SK-N-SH (cell line): ENCODE data around the gene JMJD8. TPM values are rescaled to one million over a fixed set of nuclear protein-coding genes. Genes with fewer than 3 reads are reported as not detected.

ENCODE experiments used
- CTCF ChIA-PET: fragments of 300-600, 350-600 bp; formaldehyde crosslinking; extraction: SDS; loops from one replicate; lab custom pipeline; 2021; lab: Yijun Ruan, JAX
- POLR2A ChIA-PET: fragments of 350-600 bp; sonication (Branson Sonifier 250); formaldehyde crosslinking; extraction: SDS; loops from one replicate; lab custom pipeline; 2020; ENCODE audit warnings: antibody characterized with exemption, inconsistent platforms; lab: Yijun Ruan, JAX
- DNase-seq: peaks from one replicate; pipeline ENCODE4 v3.0.0; 2012
- H2AFZ ChIP-seq: fragments of 200-600 bp; sonication (generic); 2 replicates; pipeline ENCODE4 v1.8.1; 2016; ENCODE audit warnings: antibody characterized with exemption, mild to moderate bottlenecking, low read depth
- H3F3A ChIP-seq: fragments of 200-600 bp; sonication (generic); replicated peaks from 2 replicates; pipeline ENCODE3; 2016; ENCODE audit warnings: antibody characterized with exemption, mild to moderate bottlenecking; ENCODE audit not compliant: insufficient read depth
- H3K27ac ChIP-seq, 2 experiments: fragments of 200-500 bp in 1 of 2; fragments of 200-600 bp in 1 of 2; sonication (Bioruptor generic) in 1 of 2; sonication (generic), shearing (Covaris generic) in 1 of 2; 2 replicates each; pipeline versions ENCODE4 v1.5.1 to v1.6.1; 2014 to 2016; ENCODE audit warnings: low read depth in 2 of 2, inconsistent platforms in 1 of 2, low read length in 1 of 2, mild to moderate bottlenecking in 1 of 2, mixed read lengths in 1 of 2
- H3K27me3 ChIP-seq: fragments of 200-600 bp; sonication (generic), shearing (Covaris generic); 2 replicates; pipeline ENCODE4 v1.6.1; 2016; ENCODE audit warnings: mixed run types; ENCODE audit not compliant: insufficient read depth
- H3K36me3 ChIP-seq, 2 experiments: fragments of 200-500 bp in 1 of 2; fragments of 200-600 bp in 1 of 2; sonication (Bioruptor generic) in 1 of 2; sonication (generic) in 1 of 2; replicated peaks in 1 of 2; 2 replicates each; pipeline versions ENCODE3 to v1.5.1; 2014 to 2016; ENCODE audit warnings: low read length in 1 of 2, mild to moderate bottlenecking in 1 of 2; ENCODE audit not compliant: insufficient read depth in 2 of 2, control insufficient read depth in 1 of 2
- H3K4me1 ChIP-seq, 2 experiments: fragments of 200-500 bp in 1 of 2; fragments of 200-600 bp in 1 of 2; sonication (Bioruptor generic) in 1 of 2; sonication (generic), shearing (Covaris generic) in 1 of 2; 2 replicates each; pipeline versions ENCODE4 v1.5.1 to v1.6.1; 2014 to 2016; ENCODE audit warnings: low read depth in 1 of 2, low read length in 1 of 2, mixed run types in 1 of 2; ENCODE audit not compliant: insufficient read depth in 2 of 2, control insufficient read depth in 1 of 2
- H3K4me2 ChIP-seq: fragments of 200-600 bp; sonication (generic), shearing (Covaris generic); 2 replicates; pipeline ENCODE4 v1.6.1; 2017; ENCODE audit warnings: mixed run types
- H3K4me3 ChIP-seq, 2 experiments: fragments of 200-500 bp in 1 of 2; fragments of 200-600 bp in 1 of 2; sonication (Bioruptor generic) in 1 of 2; sonication (generic), shearing (Covaris generic) in 1 of 2; 2 replicates each; pipeline versions ENCODE4 v1.5.1 to v1.8.1; 2014 to 2016; ENCODE audit warnings: low read depth in 2 of 2, inconsistent platforms in 1 of 2, low read length in 1 of 2, mild to moderate bottlenecking in 1 of 2, mixed read lengths in 1 of 2, moderate library complexity in 1 of 2
- H3K79me2 ChIP-seq: fragments of 200-600 bp; sonication (generic); 2 replicates; pipeline ENCODE4 v1.8.1; 2017; ENCODE audit warnings: mild to moderate bottlenecking; ENCODE audit not compliant: insufficient read depth
- H3K9ac ChIP-seq: fragments of 200-600 bp; sonication (generic); 2 replicates; pipeline ENCODE4 v1.6.1; 2017; ENCODE audit warnings: mixed run types
- H3K9me2 ChIP-seq: fragments of 200-600 bp; sonication (generic); 2 replicates; pipeline ENCODE4 v1.6.1; 2017; ENCODE audit warnings: mixed run types
- H3K9me3 ChIP-seq: fragments of 200-600 bp; sonication (generic); 2 replicates; pipeline ENCODE4 v1.6.1; 2017; ENCODE audit warnings: mixed run types, mild to moderate bottlenecking, moderate library complexity
- H4K20me1 ChIP-seq: fragments of 200-600 bp; sonication (generic); 2 replicates; pipeline ENCODE4 v1.6.1; 2017; ENCODE audit warnings: mild to moderate bottlenecking, mixed run types; ENCODE audit not compliant: insufficient read depth
- CHD2 ChIP-seq: fragments of 150-350 bp; IDR thresholded peaks from 2 replicates; pipeline ENCODE4 v1.6.1; 2018; ENCODE audit warnings: low read length; ENCODE audit not compliant: partially characterized antibody
- CTCF ChIP-seq: fragments of 200-600 bp; sonication (generic); IDR thresholded peaks from 2 replicates; pipeline ENCODE4 v1.6.1; 2017; ENCODE audit warnings: antibody characterized with exemption, mild to moderate bottlenecking, moderate library complexity
- ELF1 ChIP-seq: IDR thresholded peaks from 2 replicates; pipeline ENCODE4 v1.4.0; 2012
- EZH2phosphoT487 ChIP-seq: fragments of 200-600 bp; sonication (generic); IDR thresholded peaks from 2 replicates; pipeline ENCODE4 v1.6.1; 2017; ENCODE audit warnings: low read depth, mixed run types, mild to moderate bottlenecking, antibody characterized with exemption, moderate library complexity, borderline replicate concordance
- FOXJ3 ChIP-seq: sonication (generic); formaldehyde crosslinking; IDR thresholded peaks from 2 replicates; pipeline ENCODE4 v1.5.1; 2020; ENCODE audit warnings: mild to moderate bottlenecking, missing genetic modification reagents
- IRF3 ChIP-seq: fragments of 150-350 bp; IDR thresholded peaks from 2 replicates; pipeline ENCODE4 v1.6.1; 2016; ENCODE audit warnings: mild to moderate bottlenecking, low read depth, low read length
- MAX ChIP-seq: IDR thresholded peaks from 2 replicates; pipeline ENCODE4 v1.4.0; 2012; ENCODE audit warnings: low read depth
- MEF2A ChIP-seq: IDR thresholded peaks from 2 replicates; pipeline ENCODE4 v1.4.0; 2012; ENCODE audit warnings: low read depth, borderline replicate concordance
- RFX5 ChIP-seq: IDR thresholded peaks from 2 replicates; pipeline ENCODE4 v1.6.1; 2012; ENCODE audit warnings: mild to moderate bottlenecking, improper control_type of control experiment, low read length
- SMC3 ChIP-seq: IDR thresholded peaks from 2 replicates; pipeline ENCODE4 v1.6.1; 2012; ENCODE audit warnings: low read depth, low read length, improper control_type of control experiment
- TEAD4 ChIP-seq: IDR thresholded peaks from 2 replicates; pipeline ENCODE4 v1.4.0; 2012; ENCODE audit warnings: mild to moderate bottlenecking, borderline replicate concordance; ENCODE audit not compliant: insufficient read depth
- WGBS: methylation state at CpG from one replicate; pipeline ENCODE4 v1.1.6; 2017; ENCODE audit warnings: low lambda C conversion rate; 5-methylcytosine and 5-hydroxymethylcytosine counted together
- polyA plus RNA-seq, 3 experiments: library from polyadenylated mRNA; depleted of rRNA; stranded (reverse); fragments of >200 nt; gene quantifications; 2 replicates each; pipeline ENCODE4 v1.2.3, GENCODE V29; 2012

The JMJD8 gene
- polyA plus RNA-seq, 1 of the 3 experiments (the other 2 are of a cell fraction): 67.0 TPM

- WGBS: 95% methylated on average over 4 of the region's 13 CpGs
- ChIA-PET CTCF (interaction anchor here (2.6 to 3.8 kb wide), 2 partner anchors 10 to 17 kb away, joined by 15 to 38 read pairs; partner anchors contain the start of gene JMJD8), POLR2A (no interaction called here)
- H3K9me3 ChIP-seq: no peaks in the 10 kb centered on the region
- H3K4me1 ChIP-seq: peaks cover 0 to 15% of the 10 kb centered on the region in 2 experiments; a peak in 1 of 4 replicates
- no peak for DNase-seq
- H3F3A ChIP-seq: peaks cover 4% of the 10 kb centered on the region
- H3K4me2 ChIP-seq: peak overlapping the region; percentile 96; the same call in 1 of the 2 replicates
- H3K27ac ChIP-seq: no peak overlapping the region; a peak in 1 of 4 replicates
- H3K79me2 ChIP-seq: peaks cover 25% of the 10 kb centered on the region
- no peak overlapping the region for H2AFZ ChIP-seq
- peak overlapping the region in 1 of 2 experiments; percentile 93; a peak in 1 of 4 replicates for H3K4me3 ChIP-seq
- H3K9me2 ChIP-seq: no peaks in the 10 kb centered on the region
- H3K27me3 ChIP-seq: no peaks in the 10 kb centered on the region
- peaks cover 5 to 49% of the 10 kb centered on the region in 2 experiments for H3K36me3 ChIP-seq
- 0 out of 2 replicates have a peak, but pooled peaks cover 6% of the 10 kb centered on the region for H4K20me1 ChIP-seq
- H3K9ac ChIP-seq: peak overlapping the region; percentile 88; the same call in 1 of the 2 replicates
- TF ChIP-seq FOXJ3 (CRISPR knock-in tag) (no peak), CTCF (no peak), EZH2phosphoT487 (no peak), ELF1 (no peak), TEAD4 (no peak), SMC3 (no peak), CHD2 (no peak)
Observed at GRCh38 chr16:669666-670065, 14.5 kb downstream of the JMJD8 start.

GRCh38 chr16:668519-669171 is 15.5 kb downstream of the JMJD8 start:
- H4K20me1 ChIP-seq: 0 out of 2 replicates have a peak, but pooled peaks cover 6% of the 10 kb centered on the region
- POLR2A ChIA-PET: interaction anchor here (0.9 to 1.0 kb wide), 2 partner anchors 11 to 16 kb away, joined by 3 to 4 read pairs; partner anchors contain the start of gene JMJD8
- no peaks in the 10 kb centered on the region for H3K9me3 ChIP-seq
- H3K4me2 ChIP-seq: peak overlapping the region; percentile 96
- H3K4me1 ChIP-seq: peaks cover 0 to 15% of the 10 kb centered on the region in 2 experiments; a peak in 1 of 4 replicates
- no peaks in the 10 kb centered on the region for H3K9me2 ChIP-seq
- 40% methylated on average over 1 of the region's 50 CpGs for WGBS
- H3K27ac ChIP-seq: peak overlapping the region; percentile 56 to 75; a peak in 3 of 4 replicates
- CTCF ChIA-PET: interaction anchor here (1.2 to 6.3 kb wide), 13 partner anchors 7 to 277 kb away, joined by 4 to 69 read pairs (median 8); partner anchors contain the start of genes JMJD8, RHBDL1 and WDR90
- peaks cover 5 to 45% of the 10 kb centered on the region in 2 experiments for H3K36me3 ChIP-seq
- peaks cover 25% of the 10 kb centered on the region for H3K79me2 ChIP-seq
- TF ChIP-seq FOXJ3 (CRISPR knock-in tag) (no peak), MEF2A (no peak), RFX5 (no peak), IRF3 (no peak), MAX (peak; percentile 38; the same call in 1 of the 2 replicates)
- H3F3A ChIP-seq: no peaks in the 10 kb centered on the region
- no peak overlapping the region for H2AFZ ChIP-seq
- H3K9ac ChIP-seq: peak overlapping the region; percentile 88
- H3K27me3 ChIP-seq: no peaks in the 10 kb centered on the region
- peak overlapping the region; percentile 88 to 93 for H3K4me3 ChIP-seq
- DNase-seq: peak; percentile 51
